ENCODE measurements around the gene CDC14B. TPM values are rescaled to one million over a fixed set of nuclear protein-coding genes. Genes with fewer than 3 reads are reported as not detected.

Gene CDC14B
- total RNA-seq, 6 donors from 2014 or later = 6.0 to 28.5 (median 12.7) TPM

DNA sequence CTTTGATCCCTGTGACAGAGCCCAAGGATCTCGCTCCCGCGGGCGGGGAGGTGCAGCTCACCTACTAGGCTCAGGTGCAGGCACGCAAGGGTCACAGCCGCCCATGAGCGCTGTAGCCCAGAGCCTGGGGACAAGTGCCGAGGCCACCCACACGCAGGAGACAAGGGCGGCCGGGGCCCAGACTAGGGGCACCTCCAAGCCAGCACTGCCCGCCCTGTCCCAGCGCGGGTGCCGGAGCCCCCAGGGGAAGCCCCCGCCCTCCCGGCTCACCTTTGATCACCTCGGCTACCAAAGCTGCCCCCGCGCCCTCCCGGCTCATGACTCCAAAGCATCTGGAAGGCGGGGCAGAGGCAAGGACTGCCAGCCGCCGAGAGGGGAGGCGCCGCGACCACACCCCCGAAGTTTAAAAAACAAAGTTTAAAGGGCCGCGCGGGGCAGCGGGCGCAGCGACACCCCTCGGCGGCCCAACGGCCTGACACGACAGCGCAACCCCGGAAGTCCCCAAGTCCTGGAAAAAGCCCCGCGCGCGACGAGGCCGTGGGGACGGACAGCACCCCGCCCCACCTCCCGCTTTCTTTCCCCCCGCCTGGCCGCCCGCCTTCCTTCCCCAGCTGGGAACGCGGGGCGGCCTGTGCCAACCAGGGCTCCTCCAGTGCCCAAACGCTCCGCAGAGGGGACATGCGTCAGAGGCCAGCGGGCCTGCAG lies 53.0 kb downstream of the CDC14B start:
- 4 to 6% methylated on average over 18 to 35 of the region's 59 CpGs for WGBS, 2 donors
- DNase-seq (peak; percentile 83 to 95), ATAC-seq (ENCODE audit: low FRiP score in 2 of 2) (peak; percentile 94 to 96)
- Histone ChIP-seq H3K36me3 (peaks cover 0 to 7% (median under 1%) of the 10 kb centered on the region in 4 donors), H3K4me3 (peak overlapping the region; percentile 42 to 92 (median 69)), H3K27me3 (no peaks in the 10 kb centered on the region), H3K27ac (peak overlapping the region; percentile 85 to 94 (median 90)), H3K4me1 (peaks cover 6 to 18% (median 10%) of the 10 kb centered on the region in 4 donors), H3K9me3 (no peaks in the 10 kb centered on the region)
- TF ChIP-seq EP300 (IDR thresholded peaks at IDR 0.05) (no peak), POLR2AphosphoS5 (IDR thresholded peaks at IDR 0.05) (peak; percentile 26 to 52), POLR2A (IDR thresholded peaks at IDR 0.05) (peak in 2 of 4 donors; percentile 10 to 64)
- TF ChIP-seq, protein P1, sequence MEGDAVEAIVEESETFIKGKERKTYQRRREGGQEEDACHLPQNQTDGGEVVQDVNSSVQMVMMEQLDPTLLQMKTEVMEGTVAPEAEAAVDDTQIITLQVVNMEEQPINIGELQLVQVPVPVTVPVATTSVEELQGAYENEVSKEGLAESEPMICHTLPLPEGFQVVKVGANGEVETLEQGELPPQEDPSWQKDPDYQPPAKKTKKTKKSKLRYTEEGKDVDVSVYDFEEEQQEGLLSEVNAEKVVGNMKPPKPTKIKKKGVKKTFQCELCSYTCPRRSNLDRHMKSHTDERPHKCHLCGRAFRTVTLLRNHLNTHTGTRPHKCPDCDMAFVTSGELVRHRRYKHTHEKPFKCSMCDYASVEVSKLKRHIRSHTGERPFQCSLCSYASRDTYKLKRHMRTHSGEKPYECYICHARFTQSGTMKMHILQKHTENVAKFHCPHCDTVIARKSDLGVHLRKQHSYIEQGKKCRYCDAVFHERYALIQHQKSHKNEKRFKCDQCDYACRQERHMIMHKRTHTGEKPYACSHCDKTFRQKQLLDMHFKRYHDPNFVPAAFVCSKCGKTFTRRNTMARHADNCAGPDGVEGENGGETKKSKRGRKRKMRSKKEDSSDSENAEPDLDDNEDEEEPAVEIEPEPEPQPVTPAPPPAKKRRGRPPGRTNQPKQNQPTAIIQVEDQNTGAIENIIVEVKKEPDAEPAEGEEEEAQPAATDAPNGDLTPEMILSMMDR (IDR thresholded peaks at IDR 0.05) = peak; percentile 49 to 77 (median 68)

DNA sequence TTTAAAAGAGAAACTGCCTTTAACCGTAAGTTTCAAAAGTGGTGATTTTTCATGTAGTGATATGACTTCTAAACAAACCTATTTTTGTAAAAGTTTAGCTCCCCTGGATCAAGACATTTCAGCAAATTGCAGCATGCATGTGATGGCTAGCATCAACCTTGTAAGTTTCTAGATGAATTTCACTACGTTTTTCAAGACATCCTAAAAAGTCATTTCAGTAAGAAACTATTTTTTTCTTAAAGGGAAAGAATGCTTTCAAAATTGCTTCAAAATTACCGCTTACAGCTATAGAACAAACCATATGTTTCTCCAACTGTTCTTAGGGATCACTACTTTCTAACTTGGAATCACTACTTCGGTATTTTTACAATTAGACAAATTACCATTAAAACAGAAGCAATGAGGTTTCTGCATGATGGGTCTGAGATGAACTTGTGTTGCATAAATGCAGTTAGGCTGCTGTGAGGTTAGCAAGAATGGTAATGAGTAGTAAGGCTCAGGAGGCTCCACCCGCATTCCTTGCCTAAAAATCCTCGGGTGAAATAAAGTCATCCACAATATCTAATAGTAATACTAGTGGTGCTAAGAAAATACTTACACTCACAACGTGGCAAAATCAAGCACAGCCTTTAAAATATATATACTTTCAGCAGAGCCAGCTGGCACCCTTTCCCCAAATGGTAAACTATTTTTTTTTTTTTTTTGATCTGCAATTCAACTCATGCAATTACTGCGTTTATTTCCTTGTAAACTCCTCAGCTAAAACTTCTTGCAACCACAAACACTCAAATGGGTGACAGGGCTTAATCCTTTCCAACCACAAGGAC lies 53.8 kb downstream of the CDC14B start:
- 25 to 26% methylated on average over 8 of the region's 8 CpGs for WGBS, 2 donors
- peak overlapping the region; percentile 42 to 92 (median 69) for H3K4me3 ChIP-seq
- no peak for DNase-seq
- TF ChIP-seq POLR2A (IDR thresholded peaks at IDR 0.05) = no peak
- TF ChIP-seq, protein P1 (IDR thresholded peaks at IDR 0.05) = no peak
- no peak for TF ChIP-seq POLR2AphosphoS5 (IDR thresholded peaks at IDR 0.05)
- TF ChIP-seq EP300 (IDR thresholded peaks at IDR 0.05) = no peak
- H3K36me3 ChIP-seq = peaks cover 0 to 7% (median 1%) of the 10 kb centered on the region in 4 donors
- H3K27ac ChIP-seq = peak overlapping the region; percentile 85 to 94 (median 90)
- no peaks in the 10 kb centered on the region for H3K9me3 ChIP-seq
- peaks cover 6 to 18% (median 10%) of the 10 kb centered on the region in 4 donors for H3K4me1 ChIP-seq
- no peaks in the 10 kb centered on the region for H3K27me3 ChIP-seq
- ATAC-seq (ENCODE audit: low FRiP score in 2 of 2) = peak in 1 of 2 donors; percentile 73

DNA sequence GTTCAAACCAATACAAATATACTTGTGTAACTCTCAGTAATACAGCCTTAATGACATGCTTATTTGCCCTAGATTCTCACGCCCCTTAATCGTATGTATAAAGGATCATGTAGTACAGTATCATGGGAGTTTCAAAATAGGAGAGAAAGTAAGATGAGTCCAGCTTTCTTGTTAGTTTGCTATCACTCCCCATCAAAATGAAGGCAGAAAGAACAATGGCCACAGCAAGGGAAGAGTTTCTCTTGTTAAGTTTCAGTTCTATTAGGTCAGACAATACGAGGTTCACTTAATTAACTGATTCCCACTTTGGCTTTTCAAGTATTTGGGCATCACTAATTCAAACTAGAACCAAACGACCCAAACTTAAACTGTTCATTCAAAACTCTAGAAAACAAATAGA lies 55.4 kb downstream of the CDC14B start:
- Histone ChIP-seq H3K27ac (no peak overlapping the region), H3K27me3 (no peaks in the 10 kb centered on the region), H3K4me1 (peaks cover 6 to 18% (median 10%) of the 10 kb centered on the region in 4 donors), H3K36me3 (peaks cover 0 to 7% (median 1%) of the 10 kb centered on the region in 4 donors), H3K4me3 (no peak overlapping the region), H3K9me3 (no peaks in the 10 kb centered on the region)
- no peak for DNase-seq
- TF ChIP-seq, protein P1 (IDR thresholded peaks at IDR 0.05) = no peak
- TF ChIP-seq POLR2A (IDR thresholded peaks at IDR 0.05) = no peak
- TF ChIP-seq EP300 (IDR thresholded peaks at IDR 0.05) = no peak
- no peak for TF ChIP-seq POLR2AphosphoS5 (IDR thresholded peaks at IDR 0.05)
- no peak for ATAC-seq (ENCODE audit: low FRiP score in 2 of 2)
- WGBS, 2 donors = 72 to 76% methylated on average over 4 of the region's 4 CpGs

DNA sequence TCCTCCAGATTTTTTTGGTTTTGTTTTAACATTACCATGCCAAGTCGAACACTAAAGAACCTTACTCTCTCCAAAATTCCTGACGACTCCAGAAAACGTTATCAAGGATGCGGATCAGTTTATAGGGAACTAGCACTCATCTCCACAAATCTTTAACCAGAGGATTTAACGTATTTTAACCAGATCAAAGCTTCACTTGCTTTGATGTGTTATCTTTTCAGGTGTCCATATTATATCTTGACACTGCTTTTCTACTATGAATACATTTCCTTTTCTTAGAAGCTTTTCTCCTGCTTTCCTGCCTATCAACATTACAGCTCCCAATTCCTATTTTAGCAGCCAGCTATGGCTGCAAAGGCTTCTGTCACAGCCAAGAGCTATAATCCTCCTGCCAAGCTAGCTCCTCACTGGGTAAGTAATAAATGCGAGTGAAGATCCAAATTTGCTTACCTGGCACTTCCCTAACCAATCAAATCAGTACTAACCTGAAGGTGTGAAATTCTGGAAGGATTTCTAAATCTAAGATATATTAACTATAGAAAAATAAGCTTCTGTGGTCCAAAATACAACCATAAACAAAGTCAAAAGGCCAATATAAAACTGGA lies 60.2 kb downstream of the CDC14B start:
- WGBS, 2 donors = 73 to 85% methylated on average over 6 of the region's 6 CpGs
- Histone ChIP-seq H3K27ac (no peak overlapping the region), H3K9me3 (no peaks in the 10 kb centered on the region), H3K4me3 (no peak overlapping the region), H3K36me3 (peaks cover 0 to 7% (median 1%) of the 10 kb centered on the region in 4 donors), H3K4me1 (peaks cover 0 to 8% (median 3%) of the 10 kb centered on the region in 4 donors), H3K27me3 (no peaks in the 10 kb centered on the region)
- ATAC-seq (ENCODE audit: low FRiP score in 2 of 2) (no peak), DNase-seq (no peak)
- TF ChIP-seq, protein P1 (IDR thresholded peaks at IDR 0.05) = no peak
- no peak for TF ChIP-seq EP300 (IDR thresholded peaks at IDR 0.05)
- TF ChIP-seq POLR2A (IDR thresholded peaks at IDR 0.05) = no peak
- TF ChIP-seq POLR2AphosphoS5 (IDR thresholded peaks at IDR 0.05) = no peak

Measured in upper lobe of left lung (tissue), 6 donors.